ENCODE results near the gene UGT2B28.
"Not testable (repeated sequence)": the region's sequence is repeated elsewhere in the genome, so short reads cannot be mapped to it uniquely, and the experiment has no call there.

The UGT2B28 gene

GRCh38 chr4:69280081-69280480, at the start of gene UGT2B28:
UGT2B28 (plus strand) TSS chr4:69280475; CDS start chr4:69280501, 26 bp downstream.
- DNase-seq (ENCODE audit: low read depth); H3K4me3 ChIP-seq (ENCODE audit: low read length): not testable (repeated sequence)

- TF ChIP-seq CTCF (conservative IDR thresholded peaks at IDR 0.05; ENCODE audit: low read length), result no peak
- no peak for DNase-seq (ENCODE audit: low read depth)
- H3K4me3 ChIP-seq (ENCODE audit: low read length), result no peak overlapping the region
Measured at GRCh38 chr4:69239092-69239491, 41.2 kb upstream of the UGT2B28 start.

GRCh38 chr4:69239557-69240168, 40.6 kb upstream of the UGT2B28 start:
- no peak for TF ChIP-seq CTCF (conservative IDR thresholded peaks at IDR 0.05; ENCODE audit: low read length)
- no peak overlapping the region for H3K4me3 ChIP-seq (ENCODE audit: low read length)
- no peak for DNase-seq (ENCODE audit: low read depth)

GRCh38 chr4:69240787-69241186, 39.5 kb upstream of the UGT2B28 start:
- not testable (repeated sequence) for H3K4me3 ChIP-seq (ENCODE audit: low read length); DNase-seq (ENCODE audit: low read depth)

- DNase-seq (ENCODE audit: low read depth); H3K4me3 ChIP-seq (ENCODE audit: low read length): not testable (repeated sequence)
Measured at GRCh38 chr4:69241746-69242145, 38.5 kb upstream of the UGT2B28 start.

- not testable (repeated sequence) for DNase-seq (ENCODE audit: low read depth); H3K4me3 ChIP-seq (ENCODE audit: low read length)
Measured at GRCh38 chr4:69242562-69243240, 37.6 kb upstream of the UGT2B28 start.

GRCh38 chr4:69250884-69251283, 29.4 kb upstream of the UGT2B28 start:
- not testable (repeated sequence) for DNase-seq (ENCODE audit: low read depth); H3K4me3 ChIP-seq (ENCODE audit: low read length)

- H3K4me3 ChIP-seq (ENCODE audit: low read length); DNase-seq (ENCODE audit: low read depth): not testable (repeated sequence)
Measured at GRCh38 chr4:69253147-69253772, 27.0 kb upstream of the UGT2B28 start.

GRCh38 chr4:69268612-69269011, 11.7 kb upstream of the UGT2B28 start:
- H3K4me3 ChIP-seq (ENCODE audit: low read length); DNase-seq (ENCODE audit: low read depth): not testable (repeated sequence)

- DNase-seq (ENCODE audit: low read depth); H3K4me3 ChIP-seq (ENCODE audit: low read length): not testable (repeated sequence)
Measured at GRCh38 chr4:69296356-69296755, 16.1 kb downstream of the UGT2B28 start.

GRCh38 chr4:69308426-69309033, 28.3 kb downstream of the UGT2B28 start:
- H3K4me3 ChIP-seq (ENCODE audit: low read length); DNase-seq (ENCODE audit: low read depth): not testable (repeated sequence)

- H3K4me3 ChIP-seq (ENCODE audit: low read length); DNase-seq (ENCODE audit: low read depth): not testable (repeated sequence)
Measured at GRCh38 chr4:69309549-69310076, 29.3 kb downstream of the UGT2B28 start.

- not testable (repeated sequence) for DNase-seq (ENCODE audit: low read depth); H3K4me3 ChIP-seq (ENCODE audit: low read length)
Measured at GRCh38 chr4:69310262-69310661, 30.0 kb downstream of the UGT2B28 start.
